IMR-90 (cell line): Measurements from ENCODE around the gene BAZ2B. TPM values are rescaled to one million over a fixed set of nuclear protein-coding genes. Genes with fewer than 3 reads are reported as not detected.

Experiments
- ATAC-seq: fragments of 200-7000 bp; cut with Tn5 transposase; 2 replicates; pipeline ENCODE4 v1.9.1; 2020; ENCODE audit warnings: low read depth, mild to moderate bottlenecking, moderate library complexity
- BruUV-seq: library from RNA; stranded (reverse); fragments of 400-500 nt; replicated peaks from 2 replicates; lab custom pipeline; 2021; lab: Mats Ljungman, UMichigan
- CTCF ChIA-PET: fragments of 300-600 bp; formaldehyde crosslinking; extraction: SDS; loops from one replicate; lab custom pipeline; 2021; ENCODE audit warnings: antibody characterized with exemption; lab: Yijun Ruan, JAX
- POLR2A ChIA-PET: fragments of 300-600 bp; sonication (Branson Sonifier 250); formaldehyde crosslinking; loops from one replicate; lab custom pipeline; 2022; ENCODE audit warnings: antibody characterized with exemption; ENCODE audit not compliant: unreplicated experiment; lab: Charles Lee
- DNase-seq: peaks from one replicate; pipeline ENCODE4 v3.0.0; 2013
- H2AFZ ChIP-seq: replicated peaks from 2 replicates; pipeline ENCODE3; 2013; ENCODE audit warnings: low read length, mild to moderate bottlenecking; ENCODE audit not compliant: poor library complexity
- H2AK5ac ChIP-seq: 2 replicates; pipeline ENCODE4 v1.6.1; 2013; ENCODE audit warnings: low read depth, low read length, inconsistent platforms
- H2AK9ac ChIP-seq: replicated peaks from 2 replicates; pipeline ENCODE3; 2013; ENCODE audit warnings: mild to moderate bottlenecking, low read depth, low read length, moderate library complexity; ENCODE audit not compliant: poor library complexity
- H2BK120ac ChIP-seq: 2 replicates; pipeline ENCODE4 v1.6.1; 2013; ENCODE audit warnings: low read depth, low read length, inconsistent platforms
- H2BK15ac ChIP-seq: 3 replicates; pipeline ENCODE4 v1.6.1; 2013; ENCODE audit warnings: low read depth, low read length, inconsistent platforms
- H2BK20ac ChIP-seq: 2 replicates; pipeline ENCODE4 v1.6.1; 2013; ENCODE audit warnings: low read depth, mild to moderate bottlenecking, inconsistent platforms, low read length, moderate library complexity
- H2BK5ac ChIP-seq: 2 replicates; pipeline ENCODE4 v1.6.1; 2013; ENCODE audit warnings: mild to moderate bottlenecking, low read depth, low read length, inconsistent platforms; ENCODE audit not compliant: poor library complexity, severe bottlenecking
- H3K14ac ChIP-seq: replicated peaks from 2 replicates; pipeline ENCODE4 v1.6.1; 2013; ENCODE audit warnings: low read depth, low read length, inconsistent platforms
- H3K18ac ChIP-seq: 2 replicates; pipeline ENCODE4 v1.6.1; 2013; ENCODE audit warnings: low read depth, low read length, control low read depth
- H3K23ac ChIP-seq: 2 replicates; pipeline ENCODE4 v1.6.1; 2013; ENCODE audit warnings: low read depth, low read length, inconsistent platforms
- H3K27ac ChIP-seq: 2 replicates; pipeline ENCODE4 v1.5.1; 2013; ENCODE audit warnings: mild to moderate bottlenecking, control low read depth, low read length; ENCODE audit not compliant: insufficient read depth
- H3K27me3 ChIP-seq: 2 replicates; pipeline ENCODE4 v1.6.1; 2013; ENCODE audit warnings: low read length; ENCODE audit not compliant: control insufficient read depth, insufficient read depth
- H3K36me3 ChIP-seq: 2 replicates; pipeline ENCODE4 v1.6.1; 2013; ENCODE audit warnings: low read length, mixed read lengths; ENCODE audit not compliant: control insufficient read depth, insufficient read depth
- H3K4ac ChIP-seq: 2 replicates; pipeline ENCODE4 v1.6.1; 2013; ENCODE audit warnings: low read depth, low read length, inconsistent platforms
- H3K4me1 ChIP-seq: 2 replicates; pipeline ENCODE4 v1.6.1; 2013; ENCODE audit warnings: low read length, mixed read lengths; ENCODE audit not compliant: control insufficient read depth, insufficient read depth
- H3K4me2 ChIP-seq: 2 replicates; pipeline ENCODE4 v1.6.1; 2013; ENCODE audit warnings: low read depth, mild to moderate bottlenecking, control low read depth, low read length, moderate library complexity
- H3K4me3 ChIP-seq: 2 replicates; pipeline ENCODE4 v1.5.1; 2013; ENCODE audit warnings: low read depth, mild to moderate bottlenecking, control low read depth, low read length, moderate library complexity; ENCODE audit not compliant: insufficient read depth
- H3K56ac ChIP-seq: 2 replicates; pipeline ENCODE4 v1.6.1; 2013; ENCODE audit warnings: low read length, inconsistent platforms; ENCODE audit not compliant: insufficient read depth; ENCODE audit errors: extremely low read depth
- H3K79me1 ChIP-seq, 2 experiments: 2 replicates each; pipeline ENCODE4 v1.6.1; 2013; ENCODE audit warnings: low read length in 2 of 2, inconsistent platforms in 1 of 2, low read depth in 1 of 2
- H3K9ac ChIP-seq: 2 replicates; pipeline ENCODE4 v1.6.1; 2013; ENCODE audit warnings: low read depth, low read length, control low read depth
- H3K9me1 ChIP-seq: 2 replicates; pipeline ENCODE4 v1.6.1; 2013; ENCODE audit warnings: low read length, inconsistent platforms; ENCODE audit not compliant: insufficient read depth
- H3K9me3 ChIP-seq: 2 replicates; pipeline ENCODE4 v1.6.1; 2013; ENCODE audit warnings: low read length; ENCODE audit not compliant: control insufficient read depth, insufficient read depth
- H4K20me1 ChIP-seq: 2 replicates; pipeline ENCODE4 v1.6.1; 2013; ENCODE audit warnings: low read length, inconsistent platforms; ENCODE audit not compliant: insufficient read depth
- H4K5ac ChIP-seq: 2 replicates; pipeline ENCODE4 v1.6.1; 2013; ENCODE audit warnings: mild to moderate bottlenecking, low read depth, low read length, control low read depth
- H4K8ac ChIP-seq, 2 experiments: 2 replicates each; pipeline ENCODE4 v1.6.1; 2013; ENCODE audit warnings: low read depth in 2 of 2, low read length in 2 of 2, control low read depth in 1 of 2, inconsistent platforms in 1 of 2
- H4K91ac ChIP-seq: 2 replicates; pipeline ENCODE4 v1.6.1; 2013; ENCODE audit warnings: low read depth, low read length, inconsistent platforms; ENCODE audit not compliant: insufficient read depth
- BHLHE40 ChIP-seq: fragments of 150-350 bp; IDR thresholded peaks from 2 replicates; pipeline ENCODE4 v1.6.1; 2016; ENCODE audit warnings: mild to moderate bottlenecking, low read depth, low read length
- CEBPB ChIP-seq: IDR thresholded peaks from 2 replicates; pipeline ENCODE4 v1.6.1; 2012; ENCODE audit warnings: low read depth, low read length, improper control_type of control experiment
- NFE2L2 ChIP-seq: fragments of 150-350 bp; IDR thresholded peaks from 2 replicates; pipeline ENCODE4 v1.6.1; 2016; ENCODE audit warnings: low read depth, mild to moderate bottlenecking, low read length
- RCOR1 ChIP-seq: IDR thresholded peaks from 2 replicates; pipeline ENCODE4 v1.6.1; 2012; ENCODE audit warnings: mild to moderate bottlenecking, low read length, improper control_type of control experiment; ENCODE audit not compliant: insufficient replicate concordance
- RFX5 ChIP-seq: IDR thresholded peaks from 2 replicates; pipeline ENCODE4 v1.8.0; 2012; ENCODE audit warnings: low read depth, mild to moderate bottlenecking, low read length, moderate library complexity
- WGBS, 2 experiments: methylation state at CpG; one replicate each; pipeline versions ENCODE4 v1.1.5 to v1.1.7; 2013; ENCODE audit warnings: missing lambda C conversion rate in 2 of 2; ENCODE audit not compliant: insufficient read length in 1 of 2; ENCODE audit errors: extremely low coverage in 2 of 2; 5-methylcytosine and 5-hydroxymethylcytosine counted together
- dilution Hi-C: fragments of 300-500 bp; cut with HindIII; formaldehyde crosslinking; loops from one replicate; pipeline ENCODE4 v1.14.3; 2018; ENCODE audit warnings: low sequenced_read_pairs; ENCODE audit not compliant: unreplicated experiment
- in situ Hi-C: fragments of 300-500 bp; cut with MboI; formaldehyde crosslinking; loops from 3 replicates; pipeline ENCODE4 v1.14.3; 2019; ENCODE audit warnings: low sequenced_read_pairs, inconsistent platforms, mixed read lengths
- intact Hi-C: fragments of 100-400 bp; cut with micrococcal nuclease; formaldehyde crosslinking; loops from 2 replicates; pipeline ENCODE4 v1.10.0; 2022
- polyA plus RNA-seq, 3 experiments: library from polyadenylated mRNA; depleted of rRNA; stranded (reverse); fragments of >200 nt; gene quantifications; 2 replicates each; pipeline ENCODE4 v1.2.3, GENCODE V29; 2012; ENCODE audit warnings: low replicate concordance in 1 of 3
- total RNA-seq: library from RNA; depleted of rRNA; stranded (reverse); fragments of >200 nt; gene quantifications from 2 replicates; pipeline ENCODE4 v1.2.3, GENCODE V29; 2012

The BAZ2B gene
- total and polyA plus RNA-seq, 2 of the 4 experiments (the other 2 are of a cell fraction): 8.9 to 42.1 TPM

- H2AK5ac ChIP-seq: no peak overlapping the region
- CTCF ChIA-PET: no interaction called here
- no peaks in the 10 kb centered on the region for H3K9me3 ChIP-seq
- no peaks in the 10 kb centered on the region for H3K27me3 ChIP-seq
- no peak overlapping the region for H4K5ac ChIP-seq
- H3K9ac ChIP-seq: no peak overlapping the region
- no peak overlapping the region for H3K4me2 ChIP-seq
- no peak overlapping the region for H3K14ac ChIP-seq
- no peaks in the 10 kb centered on the region for H3K9me1 ChIP-seq
- BruUV-seq: no TSS peak
- POLR2A ChIA-PET: no interaction called here
- no peak overlapping the region for H3K18ac ChIP-seq
- H3K27ac ChIP-seq: no peak overlapping the region
- H3K79me1 ChIP-seq: peaks cover 3 to 6% of the 10 kb centered on the region in 2 experiments; a peak in 2 of 4 replicates
- no peak overlapping the region for H4K91ac ChIP-seq
- H2BK120ac ChIP-seq: no peak overlapping the region
- no peaks in the 10 kb centered on the region; the same call in 1 of the 2 replicates for H4K20me1 ChIP-seq
- no CpG with 5 or more reads among the region's 1 CpG for WGBS, 2 experiments
- no peak overlapping the region for H4K8ac ChIP-seq
- H3K56ac ChIP-seq: no peak overlapping the region
- H2BK15ac ChIP-seq: no peak overlapping the region
- no peak overlapping the region for H3K23ac ChIP-seq
- dilution Hi-C loops: no loop called here
- H3K4ac ChIP-seq: no peak overlapping the region
- peaks cover 2% of the 10 kb centered on the region for H3K4me1 ChIP-seq
- intact Hi-C loops: no loop called here
- in situ Hi-C loops: no loop called here
- TF ChIP-seq RFX5 (no peak), RCOR1 (no peak), NFE2L2 (no peak), BHLHE40 (no peak), CEBPB (no peak)
- H2AK9ac ChIP-seq: no peak overlapping the region
- DNase-seq: peak; percentile 14
- H3K36me3 ChIP-seq: no peaks in the 10 kb centered on the region
- no peak overlapping the region for H2BK20ac ChIP-seq
- H3K4me3 ChIP-seq: no peak overlapping the region
- no peak for ATAC-seq
- no peak overlapping the region for H2AFZ ChIP-seq
- H2BK5ac ChIP-seq: no peak overlapping the region
Measured at GRCh38 chr2:159459279-159459678, 157.1 kb downstream of the BAZ2B start.
